HepG2 (cell line): ENCODE results near the gene TPCN2. TPM values are rescaled to one million over a fixed set of nuclear protein-coding genes. Genes with fewer than 3 reads are reported as not detected.

ENCODE experiments used
- ATAC-seq: fragments of 200-7000 bp; cut with Tn5 transposase; 3 replicates; pipeline ENCODE4 v1.9.1; 2020; ENCODE audit warnings: mild to moderate bottlenecking, moderate library complexity
- BruUV-seq: library from RNA; stranded (reverse); fragments of 400-500 nt; replicated peaks from 2 replicates; lab custom pipeline; 2021; lab: Mats Ljungman, UMichigan
- CTCF ChIA-PET: fragments of 300-600 bp; formaldehyde crosslinking; extraction: SDS; loops from one replicate; lab custom pipeline; 2021; ENCODE audit warnings: low total read pairs, inconsistent platforms, low intra/inter-chr PET ratio; lab: Yijun Ruan, JAX
- POLR2A ChIA-PET: fragments of 350-600 bp; sonication (Branson Sonifier 250); formaldehyde crosslinking; loops from one replicate; lab custom pipeline; 2020; ENCODE audit warnings: antibody characterized with exemption, inconsistent platforms; lab: Yijun Ruan, JAX
- DNase-seq: peaks from one replicate; pipeline ENCODE4 v3.0.0-alpha.2; 2015; ENCODE audit warnings: low spot score
- FAIRE-seq: peaks from 3 replicates; lab custom pipeline; 2011; peaks lifted over from hg19 to GRCh38; lab: Jason Lieb, UNC
- H2AFZ ChIP-seq: one replicate; pipeline ENCODE4 v1.6.1; 2011; ENCODE audit warnings: low read length, inconsistent platforms
- H3K27ac ChIP-seq: fragments of 300-600 bp; 3 replicates; pipeline ENCODE4 v1.8.0; 2011; ENCODE audit warnings: mixed run types, mild to moderate bottlenecking, mixed read lengths, low read length, inconsistent platforms; ENCODE audit not compliant: insufficient read depth; ENCODE audit errors: extremely low read length
- H3K27me3 ChIP-seq, 2 experiments: fragments of 200-600 bp in 1 of 2; 2 replicates in 1 of 2; 3 replicates in 1 of 2; pipeline versions ENCODE4 v1.6.0 to v1.8.0; 2011; ENCODE audit warnings: low read length in 2 of 2, mild to moderate bottlenecking in 2 of 2, moderate library complexity in 2 of 2, inconsistent platforms in 1 of 2; ENCODE audit not compliant: insufficient read depth in 2 of 2, control insufficient read depth in 1 of 2
- H3K36me3 ChIP-seq, 2 experiments: fragments of 200-600 bp in 1 of 2; replicated peaks in 1 of 2; 2 replicates in 1 of 2; 3 replicates in 1 of 2; pipeline versions ENCODE4 v1.5.1 to v1.8.0; 2011; ENCODE audit warnings: low read length in 2 of 2, inconsistent platforms in 1 of 2; ENCODE audit not compliant: insufficient read depth in 2 of 2, control insufficient read depth in 1 of 2
- H3K4me1 ChIP-seq: 2 replicates; pipeline ENCODE4 v1.5.1; 2012; ENCODE audit warnings: low read length, inconsistent platforms; ENCODE audit not compliant: insufficient read depth
- H3K4me2 ChIP-seq: 2 replicates; pipeline ENCODE4 v1.6.0; 2011; ENCODE audit warnings: low read depth, low read length, inconsistent platforms
- H3K4me3 ChIP-seq, 3 experiments: fragments of 200-600 bp in 1 of 3; sonication (generic), shearing (Covaris generic) in 1 of 3; replicated peaks in 1 of 3; 2 replicates each; pipeline ENCODE4 v1.5.1; 2011 to 2016; ENCODE audit warnings: low read length in 3 of 3, inconsistent platforms in 2 of 3, low read depth in 2 of 3, mild to moderate bottlenecking in 2 of 3, control low read depth in 1 of 3, mixed read lengths in 1 of 3; ENCODE audit not compliant: insufficient read depth in 1 of 3
- H3K79me2 ChIP-seq: one replicate; pipeline ENCODE4 v1.6.1; 2011; ENCODE audit warnings: low read length, inconsistent platforms; ENCODE audit not compliant: insufficient read depth
- H3K9ac ChIP-seq: 2 replicates; pipeline ENCODE4 v1.6.0; 2011; ENCODE audit warnings: mild to moderate bottlenecking, low read depth, low read length, inconsistent platforms; ENCODE audit not compliant: insufficient read depth
- H3K9me3 ChIP-seq: 2 replicates; pipeline ENCODE4 v1.5.1; 2012; ENCODE audit warnings: mild to moderate bottlenecking, low read length
- H4K20me1 ChIP-seq: 2 replicates; pipeline ENCODE4 v1.6.0; 2011; ENCODE audit warnings: inconsistent platforms, mild to moderate bottlenecking, low read length, moderate library complexity; ENCODE audit not compliant: insufficient read depth
- ARHGAP35 ChIP-seq: sonication (generic); formaldehyde crosslinking; IDR thresholded peaks from 2 replicates; pipeline ENCODE4 v1.9.0; 2022; ENCODE audit warnings: mild to moderate bottlenecking, inconsistent platforms, moderate library complexity, missing genetic modification reagents, borderline replicate concordance
- ELF4 ChIP-seq: sonication (generic); formaldehyde crosslinking; IDR thresholded peaks from 2 replicates; pipeline ENCODE4 v1.5.0; 2020; ENCODE audit warnings: missing genetic modification reagents, mild to moderate bottlenecking, moderate library complexity, borderline replicate concordance
- FOXP1 ChIP-seq, 2 experiments: fragments of 450-650 bp in 1 of 2; IDR thresholded peaks; 2 replicates each; pipeline ENCODE4 v1.6.1; 2017 to 2018; ENCODE audit warnings: antibody characterized with exemption in 1 of 2
- GFI1 ChIP-seq: sonication (generic); formaldehyde crosslinking; IDR thresholded peaks from 2 replicates; pipeline ENCODE4 v1.5.0; 2020; ENCODE audit warnings: missing genetic modification reagents, mild to moderate bottlenecking, borderline replicate concordance
- MLLT10 ChIP-seq: sonication (generic); formaldehyde crosslinking; IDR thresholded peaks from 2 replicates; pipeline ENCODE4 v1.4.0; 2020; ENCODE audit warnings: missing genetic modification reagents
- NR1H2 ChIP-seq: sonication (generic); formaldehyde crosslinking; IDR thresholded peaks from 2 replicates; pipeline ENCODE4 v1.8.1; 2022; ENCODE audit warnings: low read depth, missing genetic modification reagents, borderline replicate concordance
- RBM39 ChIP-seq: fragments of 200-400 bp; formaldehyde crosslinking; IDR thresholded peaks from one replicate; pipeline ENCODE4 v1.6.1; 2018; ENCODE audit warnings: antibody characterized with exemption, mild to moderate bottlenecking, low read depth, low read length; ENCODE audit not compliant: poor library complexity, severe bottlenecking
- SYNCRIP ChIP-seq: fragments of 200-400 bp; formaldehyde crosslinking; IDR thresholded peaks from 2 replicates; pipeline ENCODE4 v1.6.1; 2018; ENCODE audit warnings: mild to moderate bottlenecking, low read depth, low read length; ENCODE audit not compliant: insufficient read depth
- THAP11 ChIP-seq: IDR thresholded peaks from 2 replicates; pipeline ENCODE4 v1.6.1; 2016; ENCODE audit warnings: missing biosample characterization, missing genetic modification reagents
- TSC22D2 ChIP-seq: sonication (generic); formaldehyde crosslinking; IDR thresholded peaks from 2 replicates; pipeline ENCODE4 v1.5.1; 2020; ENCODE audit warnings: missing genetic modification reagents, mild to moderate bottlenecking, borderline replicate concordance
- YEATS2 ChIP-seq: sonication (generic); formaldehyde crosslinking; IDR thresholded peaks from 2 replicates; pipeline ENCODE4 v1.4.0; 2020; ENCODE audit warnings: missing genetic modification reagents, borderline replicate concordance
- ZBTB34 ChIP-seq: sonication (generic); formaldehyde crosslinking; IDR thresholded peaks from 2 replicates; pipeline ENCODE4 v1.8.0; 2022; ENCODE audit warnings: mild to moderate bottlenecking, missing genetic modification reagents
- ZFYVE20 ChIP-seq: sonication (generic); formaldehyde crosslinking; IDR thresholded peaks from 2 replicates; pipeline ENCODE4 v1.8.0; 2023; ENCODE audit warnings: low read depth, mild to moderate bottlenecking, moderate library complexity, missing genetic modification reagents, borderline replicate concordance
- ZNF441 ChIP-seq: sonication (generic); formaldehyde crosslinking; IDR thresholded peaks from 2 replicates; pipeline ENCODE4 v1.7.0; 2021; ENCODE audit warnings: missing genetic modification reagents, borderline replicate concordance
- ZNF446 ChIP-seq: sonication (generic); formaldehyde crosslinking; IDR thresholded peaks from 2 replicates; pipeline ENCODE4 v1.5.0; 2020; ENCODE audit warnings: mild to moderate bottlenecking, missing genetic modification reagents
- ZNF704 ChIP-seq: sonication (generic); formaldehyde crosslinking; IDR thresholded peaks from 2 replicates; pipeline ENCODE4 v1.8.1; 2023; ENCODE audit warnings: mild to moderate bottlenecking, inconsistent platforms, moderate library complexity, missing genetic modification reagents, borderline replicate concordance
- WGBS: methylation state at CpG from one replicate; pipeline ENCODE4 v1.1.6; 2017; ENCODE audit warnings: low lambda C conversion rate; 5-methylcytosine and 5-hydroxymethylcytosine counted together
- in situ Hi-C: cut with HindIII; loops from 2 replicates; pipeline ENCODE4 v1.10.0; 2017; ENCODE audit warnings: low pct_unique_long_range_greater_than_20kb; ENCODE audit not compliant: extremely low pct_ligation_motif_present
- intact Hi-C: fragments of 100-400 bp; cut with micrococcal nuclease; formaldehyde crosslinking; loops from one replicate; pipeline ENCODE4 v1.10.0; 2022; ENCODE audit not compliant: unreplicated experiment
- polyA plus RNA-seq, 8 experiments: library from polyadenylated mRNA; depleted of rRNA in 3 of 8; stranded (reverse) in 7 of 8; unstranded in 1 of 8; fragments of >200 nt; fragmentation: Illumina TruSeq in 4 of 8; extraction: Trizol in 4 of 8; gene quantifications; 2 replicates each; pipeline versions ENCODE4 v1.2.1 to v1.2.3, GENCODE V29; 2011 to 2016; ENCODE audit warnings: low read depth in 4 of 8, missing spikeins in 1 of 8, mixed read lengths in 1 of 8; ENCODE audit not compliant: insufficient read depth in 1 of 8
- total RNA-seq, 5 experiments: library from RNA; depleted of rRNA; stranded (reverse); fragments of >200 nt; fragmentation: Illumina TruSeq; extraction: Trizol; gene quantifications; 2 replicates each; pipeline ENCODE4 v1.2.3, GENCODE V29; 2016; ENCODE audit warnings: low read depth in 1 of 5

TPCN2 gene
- total and polyA plus RNA-seq, 2 of the 13 experiments (the other 11 are each of a cell fraction or from before 2014, with no cell fraction given), result 5.6 to 5.9 TPM

- H3K79me2 ChIP-seq, result peaks cover 9% of the 10 kb centered on the region
- POLR2A ChIA-PET, result no interaction called here
- BruUV-seq, result no TSS peak
- peak overlapping the region; percentile 69 to 97 (median 80) for H3K4me3 ChIP-seq
- no peak overlapping the region for H2AFZ ChIP-seq
- H3K27me3 ChIP-seq, result no peaks in the 10 kb centered on the region
- peaks cover 49% of the 10 kb centered on the region for H3K4me1 ChIP-seq
- ATAC-seq (no peak), FAIRE-seq (no peak), DNase-seq (no peak)
- H4K20me1 ChIP-seq, result 0 out of 2 replicates have a peak, but pooled peaks cover 3% of the 10 kb centered on the region
- in situ Hi-C loops (no loop called here), intact Hi-C loops (no loop called here)
- H3K27ac ChIP-seq, result peak overlapping the region; percentile 54
- peak overlapping the region; percentile 88 for H3K4me2 ChIP-seq
- H3K9me3 ChIP-seq, result no peaks in the 10 kb centered on the region
- peaks cover 0 to 4% of the 10 kb centered on the region in 2 experiments; a peak in 2 of 5 replicates for H3K36me3 ChIP-seq
- CTCF ChIA-PET, result no interaction called here
- TF ChIP-seq GFI1 (no peak), ARHGAP35 (no peak), TSC22D2 (no peak), ZNF446 (CRISPR knock-in tag) (no peak), SYNCRIP (no peak), YEATS2 (CRISPR knock-in tag) (no peak), THAP11 (CRISPR knock-in tag) (no peak), ELF4 (CRISPR knock-in tag) (no peak), MLLT10 (CRISPR knock-in tag) (no peak), ZFYVE20 (CRISPR knock-in tag) (no peak), ZNF704 (CRISPR knock-in tag) (no peak), ZBTB34 (CRISPR knock-in tag) (no peak), ZNF441 (0 out of 2 replicates have a peak, but pooled peaks have one; percentile 38), RBM39 (peak; percentile 8), NR1H2 (CRISPR knock-in tag) (no peak), FOXP1 (IDR thresholded peaks at IDR 0.05) (no peak), FOXP1 (CRISPR knock-in tag; IDR thresholded peaks at IDR 0.05) (no peak)
- H3K9ac ChIP-seq, result peak overlapping the region; percentile 89
- 21% methylated on average over 11 of the region's 15 CpGs for WGBS
Observed at GRCh38 chr11:69049490-69049867, 747 bp downstream of the TPCN2 start.
